ENCODE measurements around the gene PLCB3.
A peak's percentile ranks its signal among the peaks of the same experiment; 100 is the strongest.

The PLCB3 gene

GRCh38 chr11:64220798-64221197 is 30.5 kb upstream of the PLCB3 start:
- ATAC-seq, result no peak
- DNase-seq, result no peak

- ATAC-seq (no peak), DNase-seq (no peak)
These were observed 28.7 kb upstream of the PLCB3 start for GRCh38 chr11:64222651-64223000.

- no peak for ATAC-seq
- DNase-seq, result no peak
These were observed 28.2 kb upstream of the PLCB3 start for GRCh38 chr11:64223001-64223651.

GRCh38 chr11:64224151-64224890 is 27.0 kb upstream of the PLCB3 start:
- no peak for DNase-seq
- ATAC-seq, result no peak

- DNase-seq (no peak), ATAC-seq (no peak)
These were observed 26.3 kb upstream of the PLCB3 start for GRCh38 chr11:64224891-64225607.

- DNase-seq, result peak; percentile 97
- ATAC-seq, result peak; percentile 76
These were observed 25.5 kb upstream of the PLCB3 start, which contains the start of the genes NUDT22 and TRPT1 for GRCh38 chr11:64225608-64226506. Gene NUDT22 (plus strand): TSS chr11:64226274. CDS start chr11:64226653, 379 bp downstream. Gene TRPT1 (minus strand): TSS chr11:64226186. CDS start chr11:64225860, 326 bp downstream.

- ATAC-seq, result peak; percentile 61
- peak; percentile 77 for DNase-seq
These were observed 24.8 kb upstream of the PLCB3 start for GRCh38 chr11:64226507-64227051.

GRCh38 chr11:64227405-64227956 is 23.8 kb upstream of the PLCB3 start:
- ATAC-seq (no peak), DNase-seq (no peak)

GRCh38 chr11:64229090-64229743 is 22.1 kb upstream of the PLCB3 start:
- DNase-seq, result no peak
- ATAC-seq, result no peak

- DNase-seq (no peak), ATAC-seq (no peak)
These were observed 21.6 kb upstream of the PLCB3 start for GRCh38 chr11:64229744-64230170.

- peak; percentile 92 for DNase-seq
- ATAC-seq, result peak; percentile 45
These were observed 21.0 kb upstream of the PLCB3 start, which contains the start of gene DNAJC4 for GRCh38 chr11:64230171-64230984. Gene DNAJC4 (plus strand): TSS chr11:64230548. CDS start chr11:64230855, 307 bp downstream.

GRCh38 chr11:64230985-64231365 is 20.4 kb upstream of the PLCB3 start:
- ATAC-seq (no peak), DNase-seq (no peak)

- DNase-seq (no peak), ATAC-seq (no peak)
These were observed 19.8 kb upstream of the PLCB3 start for GRCh38 chr11:64231546-64231945.

- DNase-seq (no peak), ATAC-seq (no peak)
These were observed 19.0 kb upstream of the PLCB3 start for GRCh38 chr11:64232182-64232966.

GRCh38 chr11:64232967-64233315 is 18.4 kb upstream of the PLCB3 start:
- no peak for ATAC-seq

GRCh38 chr11:64233913-64234586 is 17.3 kb upstream of the PLCB3 start, which contains the start of gene VEGFB:
Gene VEGFB (plus strand): TSS chr11:64234584. CDS start chr11:64234834, 250 bp downstream.
- peak; percentile 78 for DNase-seq

More at GRCh38 chr11:64232967-64233315, 18.4 kb upstream of the PLCB3 start:
- DNase-seq, result no peak

GRCh38 chr11:64234647-64235379 is 16.5 kb upstream of the PLCB3 start:
- ATAC-seq, result peak; percentile 56
- peak; percentile 67 for DNase-seq

More at GRCh38 chr11:64233913-64234586, 17.3 kb upstream of the PLCB3 start, which contains the start of gene VEGFB:
- peak; percentile 49 for ATAC-seq
